ENCODE results near the gene UNC93B1. TPM values are rescaled to one million over a fixed set of nuclear protein-coding genes. Genes with fewer than 3 reads are reported as not detected.
"Not testable (repeated sequence)": the region's sequence is repeated elsewhere in the genome, so short reads cannot be mapped to it uniquely, and the experiment has no call there.

UNC93B1 gene
- total RNA-seq, 1 experiment from 2014 or later, result 23.3 TPM

DNA sequence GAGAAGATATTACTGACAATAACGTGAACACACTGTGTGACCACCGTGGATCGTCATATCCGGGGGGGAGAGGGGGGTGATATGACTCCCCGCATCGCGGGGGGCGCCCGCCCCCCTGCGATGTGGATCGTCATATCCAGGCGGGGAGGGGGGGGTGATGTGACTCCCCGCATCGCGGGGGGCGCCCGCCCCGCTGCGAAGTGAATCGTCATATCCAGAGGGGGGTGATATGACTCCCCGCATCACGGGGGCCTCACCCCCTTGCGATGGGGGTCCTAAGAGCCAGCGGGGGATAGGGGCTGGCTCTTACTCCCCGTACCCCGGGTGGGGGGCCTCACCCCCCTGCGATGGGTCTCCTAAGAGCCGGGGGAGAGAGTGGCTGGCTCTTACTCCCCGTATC is 19.9 kb downstream of the UNC93B1 start:
- TF ChIP-seq, protein P1, sequence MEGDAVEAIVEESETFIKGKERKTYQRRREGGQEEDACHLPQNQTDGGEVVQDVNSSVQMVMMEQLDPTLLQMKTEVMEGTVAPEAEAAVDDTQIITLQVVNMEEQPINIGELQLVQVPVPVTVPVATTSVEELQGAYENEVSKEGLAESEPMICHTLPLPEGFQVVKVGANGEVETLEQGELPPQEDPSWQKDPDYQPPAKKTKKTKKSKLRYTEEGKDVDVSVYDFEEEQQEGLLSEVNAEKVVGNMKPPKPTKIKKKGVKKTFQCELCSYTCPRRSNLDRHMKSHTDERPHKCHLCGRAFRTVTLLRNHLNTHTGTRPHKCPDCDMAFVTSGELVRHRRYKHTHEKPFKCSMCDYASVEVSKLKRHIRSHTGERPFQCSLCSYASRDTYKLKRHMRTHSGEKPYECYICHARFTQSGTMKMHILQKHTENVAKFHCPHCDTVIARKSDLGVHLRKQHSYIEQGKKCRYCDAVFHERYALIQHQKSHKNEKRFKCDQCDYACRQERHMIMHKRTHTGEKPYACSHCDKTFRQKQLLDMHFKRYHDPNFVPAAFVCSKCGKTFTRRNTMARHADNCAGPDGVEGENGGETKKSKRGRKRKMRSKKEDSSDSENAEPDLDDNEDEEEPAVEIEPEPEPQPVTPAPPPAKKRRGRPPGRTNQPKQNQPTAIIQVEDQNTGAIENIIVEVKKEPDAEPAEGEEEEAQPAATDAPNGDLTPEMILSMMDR (conservative IDR thresholded peaks at IDR 0.05), result no peak
- no peak overlapping the region for H3K9ac ChIP-seq (ENCODE audit: extremely low read depth, insufficient read length, low read length)
- H3K23me2 ChIP-seq (ENCODE audit: insufficient read length, low read depth, low read length, poor library complexity, severe bottlenecking), result no peaks in the 10 kb centered on the region
- no peak overlapping the region for H4K91ac ChIP-seq (ENCODE audit: insufficient read length, low read depth, low read length)
- Mint-ChIP-seq H3K27me3 (ENCODE audit: low read depth) (peaks cover 12% of the 10 kb centered on the region), H3K9me3 (no peaks in the 10 kb centered on the region), H3K4me1 (peaks cover 14 to 20% of the 10 kb centered on the region in 2 experiments), H3K4me3 (no peak overlapping the region), H3K27ac (no peak overlapping the region), H3K36me3 (ENCODE audit: insufficient read depth in 1 of 3, low read depth in 3 of 3) (no peaks in the 10 kb centered on the region)
- H2AK5ac ChIP-seq (ENCODE audit: insufficient read length, low read length), result no peak overlapping the region
- no peak overlapping the region for H3K4ac ChIP-seq (ENCODE audit: low read depth, low read length)
- H2BK120ac ChIP-seq (ENCODE audit: low read depth, low read length, poor library complexity, severe bottlenecking), result no peak overlapping the region
- H2AFZ ChIP-seq (ENCODE audit: low read length), result no peak overlapping the region
- H3K27ac ChIP-seq (ENCODE audit: insufficient read length, low read depth, low read length), result no peak overlapping the region
- no peak overlapping the region for H3K4me2 ChIP-seq (ENCODE audit: insufficient read depth, insufficient read length, low read length)
- H3K18ac ChIP-seq (ENCODE audit: insufficient read length, low read depth, low read length), result no peak overlapping the region
- no peak overlapping the region for H4K8ac ChIP-seq (replicated peaks; ENCODE audit: insufficient read length, low read depth, low read length)
- H3T11ph ChIP-seq (ENCODE audit: low read length), result no peak overlapping the region
- no peaks in the 10 kb centered on the region for H3K27me3 ChIP-seq (ENCODE audit: insufficient read depth, low read length)
- H3K9me3 ChIP-seq (ENCODE audit: control insufficient read depth, low read depth, low read length), result no peaks in the 10 kb centered on the region
- no peaks in the 10 kb centered on the region for H3K79me2 ChIP-seq (ENCODE audit: insufficient read depth, low read length)
- WGBS (ENCODE audit: extremely low coverage, insufficient read length, low lambda C conversion rate), result no CpG with 5 or more reads among the region's 29 CpGs
- H4K5ac ChIP-seq (ENCODE audit: insufficient read length, low read depth, low read length), result no peak overlapping the region
- no peak overlapping the region for H2BK15ac ChIP-seq (ENCODE audit: low read depth, low read length)
- H2BK20ac ChIP-seq (ENCODE audit: low read depth, low read length, poor library complexity, severe bottlenecking), result no peak overlapping the region
- H4K20me1 ChIP-seq (ENCODE audit: control insufficient read depth, insufficient read depth, insufficient read length), result no peaks in the 10 kb centered on the region
- no peaks in the 10 kb centered on the region for H3K79me1 ChIP-seq (ENCODE audit: insufficient read depth, low read depth, low read length, poor library complexity, severe bottlenecking)
- H2BK5ac ChIP-seq (ENCODE audit: insufficient read length, low read length), result no peak overlapping the region
- no peak for DNase-seq
- no peak overlapping the region for H3K14ac ChIP-seq (ENCODE audit: insufficient read depth, low read length)
- no peak overlapping the region for H3K23ac ChIP-seq (ENCODE audit: insufficient read length, low read depth, low read length)
- no peak overlapping the region for H3K56ac ChIP-seq (ENCODE audit: insufficient read length, low read depth, low read length)
- no peak overlapping the region for H2BK12ac ChIP-seq (ENCODE audit: insufficient read length, low read depth, low read length)
- no peaks in the 10 kb centered on the region for H3K4me1 ChIP-seq (ENCODE audit: insufficient read depth, low read length)

DNA sequence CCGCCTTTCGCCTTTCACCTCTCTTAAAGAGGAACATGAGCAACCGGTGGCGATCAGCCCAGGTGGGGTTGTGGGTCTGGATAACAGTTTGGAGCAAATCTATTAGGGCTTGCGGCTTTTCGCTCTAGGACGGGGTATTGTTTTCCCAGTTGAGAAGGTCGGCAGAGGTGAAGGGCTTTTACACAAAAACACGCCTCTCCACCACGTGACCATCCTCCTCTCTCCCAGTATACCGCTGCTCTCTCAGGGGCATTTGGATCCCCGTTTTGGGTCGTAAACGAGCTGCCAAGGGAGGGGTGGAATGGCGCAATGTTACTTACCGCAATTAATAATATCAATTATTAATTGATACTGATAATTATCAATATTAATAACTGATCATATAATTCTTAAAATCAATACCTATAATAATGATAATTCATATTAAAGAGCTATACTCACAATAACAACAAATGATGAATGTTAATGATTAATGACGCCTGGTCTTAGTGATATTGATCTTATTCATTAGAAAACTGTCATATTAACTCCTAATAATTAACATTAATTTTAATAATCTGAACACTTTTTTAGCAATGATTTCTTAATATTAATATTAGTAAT is 21.5 kb downstream of the UNC93B1 start:
- not testable (repeated sequence) for H3K18ac ChIP-seq (ENCODE audit: insufficient read length, low read depth, low read length); H2BK15ac ChIP-seq (ENCODE audit: low read depth, low read length); H3K4ac ChIP-seq (ENCODE audit: low read depth, low read length); H3K4me2 ChIP-seq (ENCODE audit: insufficient read depth, insufficient read length, low read length); H3K36me3 Mint-ChIP-seq (ENCODE audit: insufficient read depth in 1 of 3, low read depth in 3 of 3); H3K27me3 ChIP-seq (ENCODE audit: insufficient read depth, low read length); H4K20me1 ChIP-seq (ENCODE audit: control insufficient read depth, insufficient read depth, insufficient read length); H3K23me2 ChIP-seq (ENCODE audit: insufficient read length, low read depth, low read length, poor library complexity, severe bottlenecking); H3T11ph ChIP-seq (ENCODE audit: low read length); H3K23ac ChIP-seq (ENCODE audit: insufficient read length, low read depth, low read length); H3K14ac ChIP-seq (ENCODE audit: insufficient read depth, low read length); H3K9me3 ChIP-seq (ENCODE audit: control insufficient read depth, low read depth, low read length); H3K79me2 ChIP-seq (ENCODE audit: insufficient read depth, low read length); H3K4me3 Mint-ChIP-seq; H2AK5ac ChIP-seq (ENCODE audit: insufficient read length, low read length); H3K9ac ChIP-seq (ENCODE audit: extremely low read depth, insufficient read length, low read length); H2BK12ac ChIP-seq (ENCODE audit: insufficient read length, low read depth, low read length); H4K8ac ChIP-seq (replicated peaks; ENCODE audit: insufficient read length, low read depth, low read length); H3K27ac ChIP-seq (ENCODE audit: insufficient read length, low read depth, low read length); H3K79me1 ChIP-seq (ENCODE audit: insufficient read depth, low read depth, low read length, poor library complexity, severe bottlenecking); H2AFZ ChIP-seq (ENCODE audit: low read length); H4K5ac ChIP-seq (ENCODE audit: insufficient read length, low read depth, low read length); H3K9me3 Mint-ChIP-seq; H3K4me1 ChIP-seq (ENCODE audit: insufficient read depth, low read length); H3K27ac Mint-ChIP-seq; H2BK20ac ChIP-seq (ENCODE audit: low read depth, low read length, poor library complexity, severe bottlenecking); H3K56ac ChIP-seq (ENCODE audit: insufficient read length, low read depth, low read length); DNase-seq; H2BK5ac ChIP-seq (ENCODE audit: insufficient read length, low read length); H4K91ac ChIP-seq (ENCODE audit: insufficient read length, low read depth, low read length); H2BK120ac ChIP-seq (ENCODE audit: low read depth, low read length, poor library complexity, severe bottlenecking)
- WGBS (ENCODE audit: extremely low coverage, insufficient read length, low lambda C conversion rate), result no CpG with 5 or more reads among the region's 17 CpGs
- Mint-ChIP-seq H3K4me1 (peaks cover 21 to 25% of the 10 kb centered on the region in 2 experiments), H3K27me3 (ENCODE audit: low read depth) (peaks cover 18% of the 10 kb centered on the region)

All from H9 (cell line).